ENCODE measurements around the gene NR1H2.

NR1H2 gene

DNA sequence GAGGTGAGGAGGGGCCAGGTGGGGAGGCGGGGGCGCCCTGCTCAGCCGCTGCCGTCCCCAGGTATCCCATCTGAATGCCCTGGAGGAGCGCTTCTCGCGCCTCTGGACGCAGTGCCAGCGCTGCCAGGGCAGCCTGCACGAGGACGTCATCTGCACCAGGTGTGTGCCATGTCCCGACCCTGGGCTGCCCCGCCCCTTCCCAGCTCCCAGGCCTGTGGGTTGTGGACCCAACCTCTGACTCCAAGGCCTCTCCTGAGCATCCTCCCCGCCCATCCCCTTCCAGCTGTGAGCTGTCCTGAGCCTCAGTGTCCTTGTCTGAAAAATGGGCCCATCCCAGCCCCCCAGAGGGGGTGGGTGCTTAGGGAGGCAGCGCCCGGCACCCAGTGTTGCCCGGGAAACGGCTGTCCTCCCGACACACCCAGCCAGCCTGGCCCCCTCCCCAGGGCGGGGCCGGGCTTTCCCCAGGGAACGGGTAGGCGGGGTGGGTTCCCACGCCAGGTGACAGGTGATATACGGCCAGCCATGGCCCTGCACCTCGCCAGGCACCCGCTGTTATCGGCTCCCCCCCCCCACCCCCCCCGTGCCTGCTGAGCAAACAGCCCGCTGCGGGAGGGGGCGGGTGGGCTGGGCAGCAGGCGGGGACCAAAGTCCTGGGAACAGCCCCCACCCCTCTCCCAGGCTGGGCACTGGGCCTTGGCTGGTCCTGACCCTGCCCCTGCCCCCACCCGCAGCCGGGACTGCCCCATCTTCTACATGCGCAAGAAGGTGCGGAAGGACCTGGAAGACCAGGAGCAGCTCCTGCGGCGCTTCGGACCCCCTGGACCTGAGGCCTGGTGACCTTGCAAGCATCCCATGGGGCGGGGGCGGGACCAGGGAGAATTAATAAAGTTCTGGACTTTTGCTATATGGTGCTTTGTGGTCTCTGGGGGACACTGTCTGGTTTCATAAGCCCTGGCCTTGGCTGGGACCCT lies 41.1 kb downstream of the NR1H2 start:
- no peak overlapping the region for H2BK15ac ChIP-seq (ENCODE audit: low read length)
- WGBS, 2 donors (ENCODE audit: extremely low coverage in 2 of 2, insufficient read length in 2 of 2, insufficient replicate concordance in 1 of 2) = no CpG with 5 or more reads among the region's 42 CpGs
- H3K27me3 ChIP-seq (ENCODE audit: control insufficient read depth in 3 of 3, insufficient read depth in 3 of 3, low read depth in 1 of 3, low read length in 3 of 3) = peaks cover 0 to 20% (median 5%) of the 10 kb centered on the region in 3 experiments

DNA sequence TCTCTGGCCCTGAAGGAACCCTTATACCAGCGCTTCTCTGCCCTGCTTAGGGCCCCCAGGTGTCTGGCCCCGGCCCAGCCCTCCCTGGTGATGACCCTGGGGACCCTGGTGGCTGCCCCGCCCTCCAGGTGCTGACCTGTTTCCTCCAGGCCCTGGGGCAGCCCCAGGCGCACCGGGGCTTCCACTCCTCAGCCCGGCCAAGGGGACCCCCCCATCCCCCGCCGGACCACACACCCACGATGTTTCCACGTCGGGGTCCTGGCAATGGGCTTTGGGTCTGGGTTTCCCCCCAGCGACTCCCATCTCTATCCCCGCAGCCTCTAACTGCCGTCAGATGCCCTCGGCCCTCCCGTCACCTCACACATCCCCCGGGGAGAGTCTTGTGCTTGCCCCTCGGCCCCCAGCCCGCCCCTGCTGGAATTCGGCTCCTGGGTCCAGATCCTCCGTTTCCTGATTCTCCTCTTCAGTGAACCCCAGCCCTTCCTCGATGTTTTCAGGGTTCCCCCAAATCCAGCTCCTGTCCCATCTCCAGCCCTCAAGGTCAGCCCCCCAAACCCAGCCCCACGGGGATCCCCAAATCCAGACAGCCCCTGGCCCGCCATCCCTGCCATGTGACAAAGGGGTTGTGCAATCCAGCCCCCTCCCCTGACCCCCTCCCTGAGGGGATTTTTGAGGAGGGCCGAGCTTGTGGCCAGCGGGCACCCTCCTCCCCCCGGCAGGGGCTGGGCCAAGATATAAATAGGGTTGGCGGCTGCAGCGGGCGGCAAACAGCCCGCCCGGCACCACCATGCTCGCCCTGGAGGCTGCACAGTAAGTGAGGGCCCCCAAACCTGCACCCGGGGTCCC lies 42.1 kb downstream of the NR1H2 start, which contains the start of gene SPIB:
SPIB (plus strand) TSS at position 763 of the 846 bp plus-strand sequence; CDS start at position 788, 25 bp downstream.
- peak within 1 kb of the TSS; percentile 48 for H3K14ac ChIP-seq (ENCODE audit: low read length)
- no peak within 1 kb of the TSS for H4K8ac ChIP-seq (ENCODE audit: low read depth, low read length)
- H2BK5ac ChIP-seq (ENCODE audit: low read length) = no peak within 1 kb of the TSS
- no peak within 1 kb of the TSS for H3K9ac ChIP-seq (ENCODE audit: low read depth, low read length, poor library complexity)
- H3K23ac ChIP-seq (ENCODE audit: low read depth, low read length, poor library complexity) = no peak within 1 kb of the TSS
- H3K18ac ChIP-seq (ENCODE audit: low read length) = peak within 1 kb of the TSS; percentile 78
- no peaks in the 10 kb centered on the region for H3K79me1 ChIP-seq (ENCODE audit: low read depth, low read length)
- H2BK12ac ChIP-seq (ENCODE audit: low read length) = peak within 1 kb of the TSS; percentile 5
- peak within 1 kb of the TSS; percentile 37 for H2BK15ac ChIP-seq (ENCODE audit: low read length)
- H3K9me3 ChIP-seq (replicated peaks in 1 of 2; ENCODE audit: control insufficient read depth in 2 of 2, insufficient read depth in 1 of 2, low read depth in 1 of 2, low read length in 2 of 2) = no peaks in the 10 kb centered on the region
- peaks cover 5 to 6% of the 10 kb centered on the region in 2 donors for H3K4me1 ChIP-seq (ENCODE audit: control insufficient read depth in 2 of 2, insufficient read depth in 1 of 2, low read depth in 1 of 2, low read length in 2 of 2)
- no peak within 1 kb of the TSS for H4K91ac ChIP-seq (ENCODE audit: low read depth, low read length, poor library complexity)
- H3K36me3 ChIP-seq (replicated peaks in 1 of 2; ENCODE audit: control insufficient read depth in 2 of 2, insufficient read depth in 2 of 2, low read length in 2 of 2) = peaks cover 5 to 16% of the 10 kb centered on the region in 2 donors
- peak within 1 kb of the TSS; percentile 54 for H3K4me2 ChIP-seq (ENCODE audit: insufficient read depth, low read length, poor library complexity, severe bottlenecking)
- peak within 1 kb of the TSS; percentile 81 for H2BK120ac ChIP-seq (ENCODE audit: low read depth, low read length)
- no CpG with 5 or more reads among the region's 34 CpGs for WGBS, 2 donors (ENCODE audit: extremely low coverage in 2 of 2, insufficient read length in 2 of 2, insufficient replicate concordance in 1 of 2)
- peak within 1 kb of the TSS; percentile 88 for H2AK5ac ChIP-seq (ENCODE audit: low read depth, low read length)
- peaks cover 0 to 20% (median 5%) of the 10 kb centered on the region in 3 experiments for H3K27me3 ChIP-seq (ENCODE audit: control insufficient read depth in 3 of 3, insufficient read depth in 3 of 3, low read depth in 1 of 3, low read length in 3 of 3)
- H2AFZ ChIP-seq (ENCODE audit: low read length) = peak within 1 kb of the TSS; percentile 56
- no peak within 1 kb of the TSS for H3K27ac ChIP-seq (replicated peaks; ENCODE audit: low read length)
- no peak within 1 kb of the TSS for H3K4me3 ChIP-seq (ENCODE audit: low read length in 2 of 2)
- H3K4ac ChIP-seq (ENCODE audit: low read length) = no peak within 1 kb of the TSS
- DNase-seq (ENCODE audit: low spot score) = no peak

More for the DNA sequence above, 41.1 kb downstream of the NR1H2 start:
- no peak overlapping the region for H3K27ac ChIP-seq (replicated peaks; ENCODE audit: low read length)
- no peak overlapping the region for H2AFZ ChIP-seq (ENCODE audit: low read length)
- H3K9ac ChIP-seq (ENCODE audit: low read depth, low read length, poor library complexity) = no peak overlapping the region
- H3K36me3 ChIP-seq (replicated peaks in 1 of 2; ENCODE audit: control insufficient read depth in 2 of 2, insufficient read depth in 2 of 2, low read length in 2 of 2) = peaks cover 11 to 26% of the 10 kb centered on the region in 2 donors
- peaks cover 5 to 6% of the 10 kb centered on the region in 2 donors for H3K4me1 ChIP-seq (ENCODE audit: control insufficient read depth in 2 of 2, insufficient read depth in 1 of 2, low read depth in 1 of 2, low read length in 2 of 2)
- no peak overlapping the region for H2AK5ac ChIP-seq (ENCODE audit: low read depth, low read length)
- no peak overlapping the region for H3K4me2 ChIP-seq (ENCODE audit: insufficient read depth, low read length, poor library complexity, severe bottlenecking)
- H2BK5ac ChIP-seq (ENCODE audit: low read length) = no peak overlapping the region
- no peak overlapping the region for H4K91ac ChIP-seq (ENCODE audit: low read depth, low read length, poor library complexity)
- H3K4ac ChIP-seq (ENCODE audit: low read length) = no peak overlapping the region
- H3K18ac ChIP-seq (ENCODE audit: low read length) = no peak overlapping the region
- H3K9me3 ChIP-seq (replicated peaks in 1 of 2; ENCODE audit: control insufficient read depth in 2 of 2, insufficient read depth in 1 of 2, low read depth in 1 of 2, low read length in 2 of 2) = peaks cover 0 to 1% of the 10 kb centered on the region in 2 donors
- H4K8ac ChIP-seq (ENCODE audit: low read depth, low read length) = peak overlapping the region; percentile 17
- H3K79me1 ChIP-seq (ENCODE audit: low read depth, low read length) = no peaks in the 10 kb centered on the region
- H3K23ac ChIP-seq (ENCODE audit: low read depth, low read length, poor library complexity) = peak overlapping the region; percentile 55
- H3K4me3 ChIP-seq (ENCODE audit: low read length in 2 of 2) = no peak overlapping the region
- H2BK12ac ChIP-seq (ENCODE audit: low read length) = no peak overlapping the region
- H2BK120ac ChIP-seq (ENCODE audit: low read depth, low read length) = no peak overlapping the region
- no peak overlapping the region for H3K14ac ChIP-seq (ENCODE audit: low read length)
- no peak for DNase-seq (ENCODE audit: low spot score)

DNA sequence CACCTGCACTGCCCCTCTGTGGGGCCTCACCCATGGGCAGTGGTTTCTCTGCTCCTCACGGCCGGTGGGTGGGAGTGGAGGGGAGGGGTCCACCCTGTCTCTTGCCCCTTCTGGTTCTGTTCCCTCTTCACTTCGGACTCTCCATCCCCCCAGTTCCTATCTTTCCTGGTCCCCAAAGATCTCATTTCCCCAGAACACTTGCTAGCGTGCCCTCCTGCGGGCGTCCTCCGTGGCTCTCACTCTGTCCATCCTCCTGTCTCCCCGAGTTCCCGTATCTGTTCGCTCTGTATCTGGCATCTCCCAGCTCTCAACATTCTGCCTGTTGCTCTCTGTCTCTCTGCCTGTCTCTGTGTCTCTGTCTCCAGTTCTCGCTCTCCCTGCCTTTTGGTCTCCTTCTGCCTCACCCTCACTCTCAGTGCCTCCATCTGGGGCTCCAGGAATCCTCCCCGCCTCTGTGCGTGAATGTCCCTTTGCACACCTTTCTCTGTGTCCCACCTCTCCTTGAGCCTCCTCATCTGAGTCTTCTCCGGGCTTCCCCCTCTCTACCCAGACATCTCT lies 42.8 kb downstream of the NR1H2 start:
- Histone ChIP-seq H2BK120ac (ENCODE audit: low read depth, low read length) (peak overlapping the region; percentile 81), H3K18ac (ENCODE audit: low read length) (peak overlapping the region; percentile 78), H2AK5ac (ENCODE audit: low read depth, low read length) (no peak overlapping the region), H3K79me1 (ENCODE audit: low read depth, low read length) (no peaks in the 10 kb centered on the region), H3K14ac (ENCODE audit: low read length) (peak overlapping the region; percentile 48), H2AFZ (ENCODE audit: low read length) (peak overlapping the region; percentile 56), H3K9me3 (replicated peaks in 1 of 2; ENCODE audit: control insufficient read depth in 2 of 2, insufficient read depth in 1 of 2, low read depth in 1 of 2, low read length in 2 of 2) (peaks cover 0 to 2% of the 10 kb centered on the region in 2 donors), H3K27ac (replicated peaks; ENCODE audit: low read length) (no peak overlapping the region), H3K4me2 (ENCODE audit: insufficient read depth, low read length, poor library complexity, severe bottlenecking) (peak overlapping the region; percentile 54), H3K9ac (ENCODE audit: low read depth, low read length, poor library complexity) (no peak overlapping the region), H3K4me1 (ENCODE audit: control insufficient read depth in 2 of 2, insufficient read depth in 1 of 2, low read depth in 1 of 2, low read length in 2 of 2) (peaks cover 5 to 6% of the 10 kb centered on the region in 2 donors), H4K91ac (ENCODE audit: low read depth, low read length, poor library complexity) (no peak overlapping the region), H4K8ac (ENCODE audit: low read depth, low read length) (no peak overlapping the region), H3K4ac (ENCODE audit: low read length) (no peak overlapping the region), H3K36me3 (replicated peaks in 1 of 2; ENCODE audit: control insufficient read depth in 2 of 2, insufficient read depth in 2 of 2, low read length in 2 of 2) (peaks cover 2 to 9% of the 10 kb centered on the region in 2 donors), H2BK5ac (ENCODE audit: low read length) (no peak overlapping the region), H2BK12ac (ENCODE audit: low read length) (no peak overlapping the region), H3K23ac (ENCODE audit: low read depth, low read length, poor library complexity) (no peak overlapping the region), H3K27me3 (ENCODE audit: control insufficient read depth in 3 of 3, insufficient read depth in 3 of 3, low read depth in 1 of 3, low read length in 3 of 3) (peaks cover 0 to 20% (median 5%) of the 10 kb centered on the region in 3 experiments), H2BK15ac (ENCODE audit: low read length) (no peak overlapping the region), H3K4me3 (ENCODE audit: low read length in 2 of 2) (no peak overlapping the region)
- WGBS, 2 donors (ENCODE audit: extremely low coverage in 2 of 2, insufficient read length in 2 of 2, insufficient replicate concordance in 1 of 2) = no CpG with 5 or more reads among the region's 14 CpGs
- no peak for DNase-seq (ENCODE audit: low spot score)
